HG03442 (cell line): ENCODE measurements around the gene MTRFR.
A peak's percentile ranks its signal among the peaks of the same experiment; 100 is the strongest.

Experiments
- ATAC-seq: cut with Tn5 transposase; IDR thresholded peaks from one replicate; pipeline ENCODE4 v1.9.1; 2021; ENCODE audit warnings: mild to moderate bottlenecking, moderate library complexity; ENCODE audit not compliant: unreplicated experiment

Gene MTRFR

DNA sequence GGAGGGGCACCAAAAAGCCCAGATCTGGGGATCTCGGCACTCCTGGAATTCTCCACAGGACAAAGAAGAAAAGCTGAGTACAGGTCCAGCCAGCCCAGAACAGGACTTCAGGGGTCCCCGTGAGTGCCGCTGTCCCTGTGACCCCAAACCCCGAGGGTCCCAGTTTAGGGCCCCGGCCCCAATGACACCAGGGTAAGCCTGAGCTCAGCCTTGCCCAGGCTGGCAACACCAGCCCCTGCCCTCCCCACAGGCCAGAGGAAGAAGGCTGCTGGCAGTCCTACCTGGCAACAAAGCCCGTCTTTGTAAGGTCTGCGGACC, 36.6 kb downstream of the MTRFR start:
- no peak for ATAC-seq

DNA sequence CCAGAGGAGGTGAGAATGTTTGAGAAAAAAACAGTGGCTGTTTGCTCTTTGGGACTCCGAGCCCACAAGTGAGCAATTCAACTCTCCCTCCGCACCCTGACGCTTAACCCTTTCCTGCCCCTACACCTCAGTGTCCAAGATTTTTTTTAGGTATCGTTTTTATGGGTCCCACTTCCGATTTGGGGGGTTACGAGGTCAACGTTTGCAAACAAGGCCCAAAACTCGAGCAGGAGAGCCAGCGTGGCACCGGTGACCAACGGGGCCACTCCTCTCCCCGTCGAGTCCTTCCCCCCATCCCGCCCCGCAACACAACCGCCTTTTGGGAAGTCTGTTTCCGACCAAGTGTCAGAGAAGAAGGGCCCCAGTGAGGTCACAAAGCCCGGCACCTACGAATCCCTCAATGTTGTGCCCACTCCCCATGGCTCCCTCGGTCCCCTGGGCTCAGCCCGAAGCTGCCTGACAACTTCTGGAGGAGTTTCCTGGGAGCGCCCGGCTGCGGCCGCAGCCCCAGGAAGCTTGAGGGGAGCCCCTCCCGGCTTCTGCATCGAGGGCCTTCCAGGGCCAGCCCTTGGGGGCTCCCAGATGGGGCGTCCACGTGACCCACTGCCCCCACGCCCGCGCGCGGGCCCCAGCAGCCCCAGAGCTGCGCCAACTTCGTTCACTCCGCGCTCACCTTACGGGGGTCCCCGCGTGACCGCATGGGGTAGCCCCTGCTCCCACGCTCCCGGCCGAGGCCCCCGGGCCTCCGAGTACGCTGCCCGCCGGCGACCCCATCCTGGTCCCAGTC, 37.2 kb downstream of the MTRFR start:
- ATAC-seq = peak; percentile 14

DNA sequence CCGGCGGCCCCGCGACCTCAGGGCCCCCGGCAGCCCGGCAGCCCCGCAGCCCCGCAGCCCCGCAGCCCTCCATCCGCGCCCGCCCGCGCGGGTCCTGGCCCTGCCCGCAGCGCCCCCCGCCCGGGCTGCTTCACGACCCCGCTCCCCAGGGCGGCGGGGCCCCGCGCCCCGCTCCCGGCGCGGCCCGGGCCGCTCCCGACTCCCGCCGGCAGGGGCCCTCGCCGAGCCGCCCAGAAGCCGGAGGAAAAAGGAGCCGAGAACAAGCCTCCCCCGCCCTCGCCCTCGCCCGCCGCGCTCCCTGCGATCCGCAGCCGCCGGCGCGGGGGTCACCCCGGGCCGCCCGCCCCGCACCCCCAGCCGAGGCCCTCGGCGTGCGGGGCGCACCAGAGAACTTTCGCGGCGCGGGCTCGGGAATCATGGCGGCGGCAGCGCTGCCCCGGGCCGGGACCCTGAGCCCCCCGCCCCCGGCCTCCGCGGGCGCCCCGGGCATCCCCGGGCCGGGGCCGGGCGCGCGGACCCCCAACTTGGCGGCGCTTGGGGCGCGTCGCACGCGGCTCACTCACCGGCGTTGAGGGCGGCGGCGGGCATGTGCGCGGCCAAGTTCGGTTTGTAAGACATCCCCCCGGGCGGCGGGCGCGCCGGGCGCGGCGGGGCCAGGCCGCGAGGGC, 37.9 kb downstream of the MTRFR start:
- ATAC-seq = peak; percentile 67

DNA sequence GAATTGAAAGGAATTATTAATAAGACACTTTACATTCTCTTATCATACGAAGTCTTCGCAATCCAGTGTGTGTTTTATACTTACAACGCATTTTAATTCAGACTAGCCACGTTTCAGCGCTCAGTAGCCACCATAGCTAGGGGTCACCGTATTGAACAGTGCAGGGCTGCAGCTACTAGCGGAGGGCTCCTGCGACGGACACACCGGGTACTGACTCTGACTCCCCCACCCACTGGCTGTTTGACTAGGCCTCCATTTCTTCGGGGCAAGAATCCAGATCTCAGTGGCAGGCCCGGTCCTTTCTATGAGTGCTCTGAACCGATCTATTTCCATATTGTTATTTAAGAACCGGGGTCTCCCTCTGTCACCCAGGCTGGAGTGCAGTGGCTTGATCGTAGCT, 39.9 kb downstream of the MTRFR start:
- ATAC-seq = no peak

DNA sequence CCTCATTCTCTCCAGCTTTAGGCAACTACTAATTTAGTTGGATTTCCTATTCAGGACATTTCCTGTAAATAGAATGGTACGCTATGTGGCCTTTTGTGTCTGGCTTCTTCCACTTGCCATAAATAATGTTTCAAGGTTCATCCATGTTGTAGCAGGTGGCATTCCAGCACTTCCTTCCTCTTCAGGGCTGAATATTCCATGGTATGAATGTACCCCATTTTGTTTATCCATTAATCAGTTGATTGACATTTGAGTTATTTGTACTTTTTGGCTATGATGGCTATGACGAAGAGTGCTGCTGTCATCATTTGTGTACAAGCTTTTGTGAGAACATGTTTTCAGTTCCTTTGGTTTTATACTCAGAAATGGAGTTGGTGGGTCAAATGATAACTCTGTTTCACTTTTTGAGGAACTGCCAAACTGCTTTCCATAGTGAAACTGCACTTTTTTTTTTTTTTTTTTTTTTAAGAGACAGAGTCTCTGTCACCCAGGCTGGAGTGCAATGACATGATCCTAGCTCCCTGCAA, 44.9 kb downstream of the MTRFR start:
- no peak for ATAC-seq

DNA sequence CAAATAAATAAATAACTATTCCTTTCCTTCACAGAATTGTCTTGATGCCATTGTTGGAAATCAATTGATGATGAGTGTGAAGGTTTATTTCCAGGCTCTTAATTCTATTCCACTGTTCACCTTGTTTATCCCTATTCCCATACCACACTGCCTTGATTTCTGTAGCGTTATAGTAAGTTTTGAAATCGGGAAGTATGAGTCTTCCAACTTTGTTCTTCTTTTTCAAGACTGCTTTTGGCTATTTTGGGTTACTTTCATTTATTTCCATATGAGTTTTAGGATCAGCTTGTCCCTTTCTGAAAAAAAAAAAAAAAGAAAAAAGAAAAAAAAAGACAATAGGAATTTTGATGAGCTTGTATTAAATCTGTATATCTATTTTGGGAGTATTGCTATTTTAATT, 47.7 kb downstream of the MTRFR start:
- ATAC-seq = no peak

DNA sequence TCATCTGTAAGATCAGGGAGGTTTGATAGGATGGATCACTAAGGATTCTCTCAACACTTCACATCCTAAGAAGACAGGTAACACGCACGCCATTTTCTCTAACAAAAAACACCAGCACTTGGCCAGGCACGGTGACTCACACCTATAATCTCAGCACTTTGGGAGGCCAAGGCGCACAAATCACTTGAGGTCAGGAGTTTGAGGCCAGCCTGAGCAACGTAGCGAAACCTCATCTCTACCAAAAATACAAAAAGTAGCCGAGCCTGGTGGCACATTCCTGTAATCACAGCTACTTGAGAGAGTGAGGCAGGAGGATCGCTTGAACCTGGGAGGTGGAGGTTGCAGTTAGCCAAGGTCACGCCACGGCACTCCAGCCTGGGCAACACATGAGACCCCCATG, 48.9 kb downstream of the MTRFR start:
- no peak for ATAC-seq

DNA sequence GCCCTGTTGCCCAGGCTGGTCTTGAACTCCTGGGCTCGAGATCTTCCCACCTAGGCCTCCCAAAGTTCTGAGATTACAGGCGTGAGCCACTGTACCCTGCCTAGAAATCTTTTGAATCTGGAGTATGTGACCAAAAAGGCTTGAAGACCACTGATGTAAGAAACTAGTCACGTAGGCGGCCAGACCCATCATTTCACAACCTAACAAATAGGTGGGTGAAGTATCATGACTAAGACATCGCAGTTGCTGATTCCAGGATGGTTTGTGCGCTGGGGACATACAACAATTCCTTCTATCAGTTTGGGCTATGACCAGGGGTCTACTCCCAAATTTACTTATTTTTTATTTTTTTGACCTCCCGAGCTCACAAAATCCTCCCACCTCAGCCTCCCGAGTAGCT, 50.2 kb downstream of the MTRFR start:
- no peak for ATAC-seq

DNA sequence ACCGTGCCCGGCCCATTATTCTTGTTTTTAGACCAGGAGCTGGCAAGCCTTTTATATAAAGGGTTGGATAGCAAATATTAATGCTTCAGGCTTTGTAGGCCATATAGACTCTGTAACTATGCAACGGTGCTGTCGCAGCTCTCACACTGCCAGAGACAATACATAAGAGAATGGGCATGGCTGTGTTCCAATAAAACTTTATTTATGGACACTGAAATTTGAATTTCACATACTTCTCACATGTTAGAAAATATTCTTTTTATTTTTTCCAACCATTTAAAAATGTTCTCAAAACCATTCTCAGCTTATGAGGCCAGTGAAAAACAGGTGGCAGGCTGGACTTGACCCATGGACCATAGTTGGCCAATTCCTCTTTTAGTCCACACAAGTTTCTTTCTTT, 51.4 kb downstream of the MTRFR start:
- ATAC-seq = no peak

DNA sequence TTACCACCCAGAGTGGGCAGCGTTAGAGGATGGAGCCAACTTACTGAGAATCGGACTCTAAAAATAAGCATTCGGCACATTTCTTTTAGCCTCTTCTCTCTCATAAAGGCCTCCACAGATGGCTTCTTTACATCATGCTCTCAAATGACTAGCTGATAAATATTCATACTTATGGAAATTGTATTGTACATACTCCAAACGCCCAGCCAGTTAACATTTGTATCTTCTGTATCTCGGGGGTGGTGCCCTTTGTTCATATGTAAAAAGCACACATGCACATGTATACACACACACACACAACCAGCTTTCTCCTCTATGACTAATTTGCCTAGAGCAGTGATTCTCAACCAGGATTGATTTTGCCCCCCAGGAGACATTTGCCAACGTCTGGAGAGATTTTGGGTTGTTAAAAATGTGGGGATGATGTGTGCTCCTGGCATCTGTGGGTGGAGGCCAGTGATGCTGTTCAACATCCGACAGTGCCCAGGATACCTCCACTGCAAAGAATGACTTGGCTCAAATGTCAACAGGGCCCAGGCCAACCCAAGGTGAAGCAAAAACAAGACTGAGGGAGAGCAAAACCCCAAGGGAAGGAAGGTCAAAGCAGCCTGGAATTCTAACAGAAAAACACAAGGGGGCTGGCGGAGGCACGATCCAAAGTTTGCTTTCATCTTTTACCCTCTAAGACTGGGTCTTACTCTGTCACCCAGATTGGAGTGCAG, 53.6 kb downstream of the MTRFR start:
- ATAC-seq = no peak

DNA sequence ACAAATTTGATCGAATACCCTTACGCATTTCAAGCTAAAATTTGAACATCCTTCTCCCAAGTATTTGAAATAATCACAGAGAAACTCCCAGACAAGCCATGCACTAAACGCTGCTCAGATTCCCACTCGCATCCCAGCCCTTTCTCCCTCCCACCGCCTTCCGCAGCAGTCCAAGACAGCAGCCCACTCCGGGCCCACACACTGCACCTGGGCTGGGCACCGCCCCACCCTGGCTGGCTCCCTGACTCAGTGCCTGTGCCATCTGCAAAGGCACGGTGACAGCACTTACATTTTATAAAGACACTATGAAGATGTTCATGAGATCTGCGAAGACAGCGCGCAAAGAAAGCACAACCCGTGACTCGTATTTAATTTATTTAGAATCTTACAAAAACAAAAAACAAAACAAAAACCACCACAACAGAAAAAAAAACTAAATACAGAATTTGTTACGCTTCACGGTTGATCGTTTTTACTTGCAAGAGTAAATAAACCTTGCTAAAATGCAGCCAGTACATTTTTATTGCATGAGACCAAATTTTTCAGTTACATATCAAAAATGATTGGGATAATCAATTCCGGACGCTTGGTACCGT, 55.6 kb downstream of the MTRFR start:
- no peak for ATAC-seq

DNA sequence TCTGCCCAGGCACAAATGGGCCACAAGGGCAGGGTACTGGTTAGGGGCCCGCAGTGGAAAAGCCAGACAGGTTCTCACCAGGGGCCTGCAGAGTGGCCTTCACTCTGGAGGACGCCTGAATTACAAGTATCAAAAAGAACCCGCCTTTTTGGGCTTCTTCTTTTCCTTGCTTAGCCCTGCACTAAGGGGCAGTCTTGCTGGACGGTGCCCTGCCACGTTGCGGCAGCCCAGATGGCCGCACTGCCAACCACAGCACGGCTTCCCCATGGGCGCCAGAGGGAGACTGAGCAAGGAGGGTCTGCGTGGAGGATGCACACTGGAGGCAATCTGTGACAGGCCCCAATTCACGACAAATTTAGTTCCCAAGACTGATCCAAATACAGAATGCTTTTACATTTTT, 56.7 kb downstream of the MTRFR start:
- ATAC-seq = no peak

DNA sequence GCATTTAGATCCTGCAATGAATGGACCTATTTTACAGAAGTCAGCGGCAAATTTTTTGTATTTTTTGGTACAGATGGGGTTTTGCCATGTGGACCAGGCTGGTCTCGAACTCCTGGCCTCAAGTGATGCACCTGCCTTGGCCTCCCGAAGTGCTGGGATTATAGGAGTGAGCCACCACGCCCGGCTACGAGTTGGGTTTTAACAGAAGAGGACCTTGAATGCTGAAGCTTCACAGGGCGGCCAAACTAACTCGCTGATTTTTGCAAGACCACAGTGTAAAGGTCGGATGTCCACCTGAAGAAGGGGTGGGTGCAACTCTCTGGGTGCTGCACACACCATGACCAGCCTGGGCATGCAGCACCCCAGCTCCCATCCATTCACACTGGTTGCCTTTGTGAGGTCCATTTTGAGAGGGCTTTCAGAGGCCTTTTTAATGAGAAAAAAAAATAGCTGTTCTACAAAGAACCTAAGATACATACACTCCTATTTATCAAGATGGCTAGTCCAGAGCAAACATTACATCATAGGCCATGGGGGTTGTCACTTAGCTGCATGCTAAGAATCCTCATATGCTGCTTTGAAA, 60.0 kb downstream of the MTRFR start:
- no peak for ATAC-seq

DNA sequence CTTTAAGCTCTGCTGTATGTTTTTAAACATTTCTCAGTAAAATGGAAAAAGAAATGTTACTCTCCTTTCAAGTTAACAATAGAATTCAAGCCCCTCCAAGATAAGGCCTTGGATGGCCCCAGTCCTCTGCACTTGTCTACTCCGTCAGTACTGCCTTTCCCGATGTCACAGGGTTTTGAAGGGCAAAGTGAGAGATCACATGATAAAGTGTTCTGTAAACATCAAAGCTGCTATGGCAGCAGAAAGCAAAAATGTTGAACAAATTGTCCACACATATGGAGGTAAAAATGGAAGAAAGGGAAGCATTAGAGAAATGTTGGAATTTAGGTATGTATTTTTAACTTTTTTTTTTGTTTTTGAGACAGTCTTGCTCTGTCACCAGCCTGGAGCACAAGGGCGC, 71.9 kb downstream of the MTRFR start:
- no peak for ATAC-seq

DNA sequence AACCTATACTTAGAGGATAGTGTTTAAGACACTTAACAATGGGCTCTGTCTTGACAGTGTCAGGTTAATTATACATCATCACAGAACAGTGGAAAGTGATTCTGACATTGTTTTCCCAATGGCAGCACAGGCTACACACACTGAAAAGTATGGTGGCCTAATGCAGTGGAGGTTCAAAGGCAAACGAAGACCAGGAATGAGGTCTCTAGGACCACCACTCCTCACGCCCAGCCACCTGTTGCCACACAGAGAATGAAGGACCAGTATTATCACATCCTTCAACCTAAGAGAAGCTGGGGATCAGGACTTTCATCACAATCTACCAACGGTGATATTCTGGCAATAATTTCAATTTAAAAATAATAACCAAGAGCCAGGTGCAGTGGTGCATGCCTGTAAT, 73.0 kb downstream of the MTRFR start:
- no peak for ATAC-seq
